Measurements from ENCODE around the gene LAX1.
A peak's percentile ranks its signal among the peaks of the same experiment; 100 is the strongest.
"Not testable (repeated sequence)": the region's sequence is repeated elsewhere in the genome, so short reads cannot be mapped to it uniquely, and the experiment has no call there.

Gene LAX1

DNA sequence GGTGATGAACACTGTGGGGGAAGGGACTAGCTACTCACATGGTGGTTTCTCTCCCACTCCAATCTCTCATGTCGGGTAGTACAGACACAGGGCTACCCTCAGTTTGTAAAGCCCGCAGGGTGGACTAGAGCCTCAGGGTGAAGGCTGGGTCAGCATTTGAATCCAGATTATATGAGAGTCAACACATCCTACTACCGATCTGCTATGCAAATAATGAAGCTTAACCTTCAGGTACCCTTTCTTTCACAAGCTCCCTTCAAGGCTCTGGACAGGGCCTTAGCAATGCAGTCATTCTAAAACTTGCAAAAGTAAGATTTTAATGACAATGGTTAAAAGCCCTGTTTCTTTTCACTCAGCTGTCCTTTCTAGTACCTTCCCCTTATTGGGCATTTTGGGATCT is 25.0 kb downstream of the LAX1 start:
- Histone ChIP-seq H2BK120ac (ENCODE audit: insufficient read depth, low read length, poor library complexity) (peak overlapping the region; percentile 52), H3K14ac (ENCODE audit: low read length) (peak overlapping the region; percentile 15), H3K36me3 (ENCODE audit: control insufficient read depth in 1 of 2, insufficient read depth in 2 of 2, low read length in 2 of 2) (no peaks in the 10 kb centered on the region), H2BK12ac (ENCODE audit: low read length) (peak overlapping the region; percentile 74), H3K4me2 (ENCODE audit: low read length) (no peak overlapping the region), H3K79me2 (ENCODE audit: control insufficient read depth, insufficient read depth, low read length, poor library complexity) (no peaks in the 10 kb centered on the region), H3K4me3 (ENCODE audit: low read depth, low read length) (no peak overlapping the region), H3K4me1 (ENCODE audit: control insufficient read depth in 1 of 2, insufficient read depth in 2 of 2, low read length in 2 of 2) (peaks cover 5 to 11% of the 10 kb centered on the region in 2 experiments), H4K91ac (ENCODE audit: low read depth, low read length) (peak overlapping the region; percentile 4), H3K9me3 (ENCODE audit: insufficient read depth, low read depth, low read length) (no peaks in the 10 kb centered on the region), H3K27ac (ENCODE audit: low read depth, low read length) (peak overlapping the region; percentile 53), H4K8ac (ENCODE audit: low read depth, low read length) (peak overlapping the region; percentile 33), H3K79me1 (ENCODE audit: low read length) (peaks cover 10% of the 10 kb centered on the region), H2AFZ (ENCODE audit: insufficient read depth, low read length, poor library complexity) (no peak overlapping the region), H3K4ac (ENCODE audit: low read depth, low read length) (no peak overlapping the region), H4K12ac (ENCODE audit: low read depth, low read length) (no peak overlapping the region), H3K27me3 (ENCODE audit: insufficient read depth, low read length) (no peaks in the 10 kb centered on the region), H3K9ac (ENCODE audit: low read length) (no peak overlapping the region), H3K18ac (ENCODE audit: low read length) (no peak overlapping the region), H2BK5ac (ENCODE audit: low read depth, low read length, poor library complexity) (peak overlapping the region; percentile 59), H2AK5ac (ENCODE audit: low read length) (peak overlapping the region; percentile 53), H3K23ac (ENCODE audit: low read length) (no peak overlapping the region)
- no CpG with 5 or more reads among the region's 3 CpGs for WGBS (ENCODE audit: extremely low coverage, insufficient coverage, insufficient read length)
- DNase-seq = peak; percentile 92 to 97

DNA sequence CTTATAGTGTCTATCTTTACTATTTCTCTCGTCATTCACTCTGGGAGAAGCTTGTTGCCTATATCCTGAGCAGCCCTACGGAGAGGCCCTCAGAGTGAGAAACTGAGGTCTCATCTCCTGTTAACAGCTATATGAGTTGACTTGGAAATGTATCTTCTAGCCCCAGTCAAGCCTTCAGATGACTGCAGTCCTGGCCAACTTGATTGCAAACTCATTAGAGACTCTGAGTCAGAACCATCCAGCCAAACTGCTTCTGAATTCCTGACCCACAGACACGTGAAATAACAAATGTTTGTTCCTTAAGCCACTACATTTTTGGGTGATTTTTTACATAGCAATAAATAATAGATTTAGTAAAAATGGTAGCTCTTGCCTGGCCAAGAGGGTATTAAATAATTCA is 26.5 kb downstream of the LAX1 start:
- H3K79me1 ChIP-seq (ENCODE audit: low read length) = peaks cover 19% of the 10 kb centered on the region
- H4K91ac ChIP-seq (ENCODE audit: low read depth, low read length) = peak overlapping the region; percentile 57
- peak overlapping the region; percentile 28 for H3K27ac ChIP-seq (ENCODE audit: low read depth, low read length)
- H2BK12ac ChIP-seq (ENCODE audit: low read length) = no peak overlapping the region
- H2AFZ ChIP-seq (ENCODE audit: insufficient read depth, low read length, poor library complexity) = no peak overlapping the region
- no peak overlapping the region for H3K9ac ChIP-seq (ENCODE audit: low read length)
- peaks cover 7% of the 10 kb centered on the region for H3K79me2 ChIP-seq (ENCODE audit: control insufficient read depth, insufficient read depth, low read length, poor library complexity)
- no peak overlapping the region for H3K4ac ChIP-seq (ENCODE audit: low read depth, low read length)
- no peak overlapping the region for H3K23ac ChIP-seq (ENCODE audit: low read length)
- H4K8ac ChIP-seq (ENCODE audit: low read depth, low read length) = no peak overlapping the region
- no peak overlapping the region for H2BK120ac ChIP-seq (ENCODE audit: insufficient read depth, low read length, poor library complexity)
- no peak overlapping the region for H3K4me2 ChIP-seq (ENCODE audit: low read length)
- H3K9me3 ChIP-seq (ENCODE audit: insufficient read depth, low read depth, low read length) = no peaks in the 10 kb centered on the region
- no peaks in the 10 kb centered on the region for H3K36me3 ChIP-seq (ENCODE audit: control insufficient read depth in 1 of 2, insufficient read depth in 2 of 2, low read length in 2 of 2)
- H3K18ac ChIP-seq (ENCODE audit: low read length) = no peak overlapping the region
- H3K4me3 ChIP-seq (ENCODE audit: low read depth, low read length) = no peak overlapping the region
- no CpG with 5 or more reads among the region's 3 CpGs for WGBS (ENCODE audit: extremely low coverage, insufficient coverage, insufficient read length)
- H3K4me1 ChIP-seq (ENCODE audit: control insufficient read depth in 1 of 2, insufficient read depth in 2 of 2, low read length in 2 of 2) = peaks cover 5 to 11% of the 10 kb centered on the region in 2 experiments
- DNase-seq = peak; percentile 61 to 86
- H3K14ac ChIP-seq (ENCODE audit: low read length) = peak overlapping the region; percentile 40
- peak overlapping the region; percentile 46 for H2BK5ac ChIP-seq (ENCODE audit: low read depth, low read length, poor library complexity)
- H2AK5ac ChIP-seq (ENCODE audit: low read length) = no peak overlapping the region
- H4K12ac ChIP-seq (ENCODE audit: low read depth, low read length) = no peak overlapping the region
- H3K27me3 ChIP-seq (ENCODE audit: insufficient read depth, low read length) = no peaks in the 10 kb centered on the region

DNA sequence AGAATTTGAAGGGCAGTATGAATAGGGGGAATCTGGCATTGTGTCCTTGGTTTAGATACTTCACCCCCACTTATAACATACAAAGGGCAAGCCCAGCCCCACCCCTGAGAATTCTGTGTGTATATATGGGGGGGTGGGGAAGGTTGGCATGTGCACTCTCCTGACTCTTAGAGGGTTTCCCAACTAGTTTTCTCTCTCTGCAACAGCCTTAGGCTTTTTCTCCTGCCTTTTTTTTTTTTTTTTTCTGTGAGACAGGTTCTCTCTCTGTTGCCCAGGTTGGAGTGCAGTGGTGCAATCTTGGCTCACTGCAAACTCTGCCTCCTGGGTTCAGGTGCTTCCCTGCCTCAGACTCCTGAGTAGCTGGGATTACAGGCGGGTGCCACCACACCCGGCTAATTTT is 27.5 kb downstream of the LAX1 start:
- Histone ChIP-seq H4K91ac (ENCODE audit: low read depth, low read length) (no peak overlapping the region), H2AK5ac (ENCODE audit: low read length) (no peak overlapping the region), H3K27ac (ENCODE audit: low read depth, low read length) (no peak overlapping the region), H3K4me2 (ENCODE audit: low read length) (no peak overlapping the region), H2BK120ac (ENCODE audit: insufficient read depth, low read length, poor library complexity) (peak overlapping the region; percentile 5), H3K14ac (ENCODE audit: low read length) (no peak overlapping the region), H2BK5ac (ENCODE audit: low read depth, low read length, poor library complexity) (no peak overlapping the region), H4K8ac (ENCODE audit: low read depth, low read length) (no peak overlapping the region), H3K4me1 (ENCODE audit: control insufficient read depth in 1 of 2, insufficient read depth in 2 of 2, low read length in 2 of 2) (peaks cover 5 to 11% of the 10 kb centered on the region in 2 experiments), H2AFZ (ENCODE audit: insufficient read depth, low read length, poor library complexity) (no peak overlapping the region), H2BK12ac (ENCODE audit: low read length) (no peak overlapping the region), H3K36me3 (ENCODE audit: control insufficient read depth in 1 of 2, insufficient read depth in 2 of 2, low read length in 2 of 2) (no peaks in the 10 kb centered on the region), H3K79me1 (ENCODE audit: low read length) (peaks cover 19% of the 10 kb centered on the region), H3K23ac (ENCODE audit: low read length) (no peak overlapping the region), H3K4ac (ENCODE audit: low read depth, low read length) (no peak overlapping the region), H3K79me2 (ENCODE audit: control insufficient read depth, insufficient read depth, low read length, poor library complexity) (peaks cover 11% of the 10 kb centered on the region), H4K12ac (ENCODE audit: low read depth, low read length) (no peak overlapping the region), H3K27me3 (ENCODE audit: insufficient read depth, low read length) (no peaks in the 10 kb centered on the region), H3K18ac (ENCODE audit: low read length) (no peak overlapping the region), H3K4me3 (ENCODE audit: low read depth, low read length) (no peak overlapping the region), H3K9me3 (ENCODE audit: insufficient read depth, low read depth, low read length) (no peaks in the 10 kb centered on the region), H3K9ac (ENCODE audit: low read length) (no peak overlapping the region)
- WGBS (ENCODE audit: extremely low coverage, insufficient coverage, insufficient read length) = no CpG with 5 or more reads among the region's 2 CpGs
- no peak for DNase-seq

DNA sequence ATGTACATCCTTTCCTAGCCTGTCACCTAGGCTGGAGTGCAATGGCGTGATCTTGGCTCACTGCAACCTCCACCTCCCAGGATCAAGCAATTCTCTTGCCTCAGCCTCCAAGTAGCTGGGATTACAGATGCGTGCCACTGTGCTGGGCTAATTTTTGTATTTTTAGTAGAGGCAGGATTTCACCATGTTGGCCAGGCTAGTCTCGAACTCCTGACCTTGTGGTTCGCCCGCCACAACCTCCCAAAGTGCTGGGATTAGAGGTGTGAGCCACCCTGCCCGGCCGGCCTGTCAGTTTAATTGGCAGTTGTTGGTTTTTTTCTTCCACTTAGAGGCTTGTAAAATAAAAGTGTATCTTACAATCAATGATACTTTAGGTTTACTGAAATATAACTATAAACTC is 28.6 kb downstream of the LAX1 start:
- Histone ChIP-seq H2BK120ac (ENCODE audit: insufficient read depth, low read length, poor library complexity) (peak overlapping the region; percentile 18), H3K79me2 (ENCODE audit: control insufficient read depth, insufficient read depth, low read length, poor library complexity) (peaks cover 17% of the 10 kb centered on the region), H3K4me1 (ENCODE audit: control insufficient read depth in 1 of 2, insufficient read depth in 2 of 2, low read length in 2 of 2) (peaks cover 5 to 11% of the 10 kb centered on the region in 2 experiments), H4K91ac (ENCODE audit: low read depth, low read length) (peak overlapping the region; percentile 47), H3K79me1 (ENCODE audit: low read length) (peaks cover 19% of the 10 kb centered on the region), H3K27ac (ENCODE audit: low read depth, low read length) (peak overlapping the region; percentile 10), H2AK5ac (ENCODE audit: low read length) (peak overlapping the region; percentile 57)
- H2AFZ ChIP-seq (ENCODE audit: insufficient read depth, low read length, poor library complexity); H3K4ac ChIP-seq (ENCODE audit: low read depth, low read length); H3K9ac ChIP-seq (ENCODE audit: low read length); H3K36me3 ChIP-seq (ENCODE audit: control insufficient read depth in 1 of 2, insufficient read depth in 2 of 2, low read length in 2 of 2); H3K23ac ChIP-seq (ENCODE audit: low read length); H3K4me2 ChIP-seq (ENCODE audit: low read length); DNase-seq; H4K12ac ChIP-seq (ENCODE audit: low read depth, low read length); H3K9me3 ChIP-seq (ENCODE audit: insufficient read depth, low read depth, low read length); H4K8ac ChIP-seq (ENCODE audit: low read depth, low read length); H3K27me3 ChIP-seq (ENCODE audit: insufficient read depth, low read length); H2BK5ac ChIP-seq (ENCODE audit: low read depth, low read length, poor library complexity); H3K14ac ChIP-seq (ENCODE audit: low read length); H2BK12ac ChIP-seq (ENCODE audit: low read length); H3K18ac ChIP-seq (ENCODE audit: low read length); H3K4me3 ChIP-seq (ENCODE audit: low read depth, low read length): not testable (repeated sequence)
- WGBS (ENCODE audit: extremely low coverage, insufficient coverage, insufficient read length) = no CpG with 5 or more reads among the region's 7 CpGs
